HG03439 (cell line): ENCODE data around the gene SHMT1.
"Not testable (repeated sequence)": the region's sequence is repeated elsewhere in the genome, so short reads cannot be mapped to it uniquely, and the experiment has no call there.

Source experiments
- ATAC-seq: cut with Tn5 transposase; IDR thresholded peaks from one replicate; pipeline ENCODE4 v1.9.1; 2021; ENCODE audit warnings: mild to moderate bottlenecking, moderate library complexity; ENCODE audit not compliant: unreplicated experiment

SHMT1 gene

GRCh38 chr17:18379246-18380146 lies 16.1 kb upstream of the SHMT1 start:
- no peak for ATAC-seq

- not testable (repeated sequence) for ATAC-seq
Measured at GRCh38 chr17:18378614-18379013, 15.3 kb upstream of the SHMT1 start.

GRCh38 chr17:18378205-18378505 lies 14.8 kb upstream of the SHMT1 start:
- no peak for ATAC-seq

GRCh38 chr17:18377437-18378204 lies 14.3 kb upstream of the SHMT1 start, which contains the start of gene EVPLL:
Gene EVPLL (plus strand): TSS chr17:18377778. CDS start chr17:18380938, 3,160 bp downstream.
- ATAC-seq: no peak

GRCh38 chr17:18374216-18374615 lies 10.9 kb upstream of the SHMT1 start:
- ATAC-seq: no peak

GRCh38 chr17:18373181-18373580 lies 9.8 kb upstream of the SHMT1 start:
- ATAC-seq: not testable (repeated sequence)

- ATAC-seq: no peak
Measured at GRCh38 chr17:18371455-18371854, 8.1 kb upstream of the SHMT1 start.

- ATAC-seq: no peak
Measured at GRCh38 chr17:18370761-18371160, 7.4 kb upstream of the SHMT1 start.

GRCh38 chr17:18368946-18369345 lies 5.6 kb upstream of the SHMT1 start:
- no peak for ATAC-seq

- no peak for ATAC-seq
Measured at GRCh38 chr17:18364166-18364565, 816 bp upstream of the SHMT1 start.

- no peak for ATAC-seq
Measured at GRCh38 chr17:18362698-18363100, 651 bp downstream of the SHMT1 start.

- ATAC-seq: no peak
Measured at GRCh38 chr17:18361837-18362697, 1.3 kb downstream of the SHMT1 start.

GRCh38 chr17:18360518-18360917 lies 2.8 kb downstream of the SHMT1 start:
- no peak for ATAC-seq

GRCh38 chr17:18356624-18357023 lies 6.7 kb downstream of the SHMT1 start:
- no peak for ATAC-seq

GRCh38 chr17:18353541-18353940 lies 9.8 kb downstream of the SHMT1 start:
- no peak for ATAC-seq

- no peak for ATAC-seq
Measured at GRCh38 chr17:18344021-18344420, 19.3 kb downstream of the SHMT1 start.

- no peak for ATAC-seq
Measured at GRCh38 chr17:18339933-18340332, 23.4 kb downstream of the SHMT1 start.

- not testable (repeated sequence) for ATAC-seq
Measured at GRCh38 chr17:18338158-18338557, 25.2 kb downstream of the SHMT1 start.

- ATAC-seq: no peak
Measured at GRCh38 chr17:18332909-18333489, 30.4 kb downstream of the SHMT1 start.

- no peak for ATAC-seq
Measured at GRCh38 chr17:18331879-18332278, 31.5 kb downstream of the SHMT1 start.
